Stimulated activated CD4-positive, alpha-beta T cell treated with anti-CD3 and anti-CD28 coated beads, Interleukin-4, amount 100 ng/mL, for 4 hours (primary cell): ENCODE results near the gene XG.

Experiments
- DNase-seq, 2 experiments: peaks; one replicate each; pipeline ENCODE4 v3.0.0-alpha.2; 2020

The XG gene

GRCh38 chrX:2823795-2824386 lies 72.1 kb downstream of the XG start:
- no peak for DNase-seq

- DNase-seq, result no peak
Observed at GRCh38 chrX:2824886-2825285, 73.0 kb downstream of the XG start.

DNA sequence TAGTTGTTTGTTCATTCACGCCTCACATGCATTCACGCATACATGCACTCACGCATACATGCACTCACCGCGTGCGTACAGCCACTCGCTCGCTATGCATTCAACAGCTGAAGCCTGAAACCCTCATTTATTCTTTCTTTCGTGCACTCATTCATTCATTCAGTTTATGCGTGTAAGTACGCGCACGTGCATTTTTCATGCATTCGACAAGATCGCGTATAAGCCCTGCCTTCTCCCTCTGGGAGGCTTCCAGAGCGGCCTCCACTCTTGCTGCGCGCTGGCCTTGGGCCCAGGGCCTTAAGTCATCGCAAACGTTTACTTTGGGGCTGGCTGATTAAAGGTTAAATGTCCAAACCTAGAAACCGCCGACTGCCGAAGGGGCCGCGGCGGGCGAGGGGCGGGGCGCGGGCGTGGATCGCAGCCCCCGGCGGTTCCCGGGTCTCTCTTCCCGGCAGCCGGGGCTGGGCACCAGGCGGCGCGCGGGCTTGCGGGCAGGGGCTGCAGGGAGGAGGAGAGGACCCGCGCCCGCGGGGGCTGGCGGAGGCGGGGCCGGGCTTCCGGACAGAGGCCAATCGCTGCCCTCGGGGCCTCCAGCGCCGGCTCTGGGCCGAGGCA lies 76.6 kb downstream of the XG start, which contains the start of gene GYG2:
GYG2 (plus strand) TSS at position 587 of the 615 bp plus-strand sequence. CDS start 1,259 bp downstream, outside the sequence.
- DNase-seq, result no peak

- no peak for DNase-seq
Observed at GRCh38 chrX:2828959-2829411, 77.1 kb downstream of the XG start.

GRCh38 chrX:2829469-2830246 lies 77.8 kb downstream of the XG start:
- DNase-seq, result no peak

DNA sequence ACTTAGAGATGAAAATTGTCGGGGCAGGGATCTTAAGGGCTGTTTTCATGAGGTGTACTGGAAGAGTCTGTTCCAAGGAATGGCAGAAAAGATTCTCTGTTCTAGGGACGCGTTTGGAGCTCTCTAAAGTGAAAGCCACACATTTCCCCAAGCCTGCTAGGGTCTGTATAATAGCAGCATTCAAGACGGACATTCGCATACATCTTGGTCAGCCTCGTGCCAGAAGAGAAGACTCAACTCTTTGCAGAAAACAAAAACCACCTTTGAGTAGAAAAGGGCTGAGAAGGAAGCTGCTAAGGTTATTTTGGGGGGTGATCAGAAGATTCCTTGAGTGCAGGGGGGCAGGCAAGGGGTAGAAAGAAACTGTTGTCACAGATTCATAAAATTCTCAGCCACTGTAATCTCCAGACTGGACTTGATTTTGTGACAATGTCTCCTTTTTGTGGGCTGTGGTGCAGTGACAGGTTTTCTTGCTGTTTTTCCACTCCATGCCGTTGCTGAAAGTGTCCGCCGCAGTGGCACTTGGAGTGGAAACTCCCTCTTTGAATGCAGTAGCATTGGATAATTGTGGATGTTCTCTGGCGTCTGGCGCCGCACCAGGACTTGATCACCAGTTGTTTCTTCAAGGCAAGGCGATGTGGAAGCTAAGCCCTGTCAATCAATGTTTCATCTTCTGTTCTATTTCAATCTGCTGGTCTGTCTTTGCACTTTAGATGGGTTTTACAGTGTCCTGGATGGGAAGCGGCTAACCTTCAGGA lies 79.8 kb downstream of the XG start:
- DNase-seq, result no peak

DNA sequence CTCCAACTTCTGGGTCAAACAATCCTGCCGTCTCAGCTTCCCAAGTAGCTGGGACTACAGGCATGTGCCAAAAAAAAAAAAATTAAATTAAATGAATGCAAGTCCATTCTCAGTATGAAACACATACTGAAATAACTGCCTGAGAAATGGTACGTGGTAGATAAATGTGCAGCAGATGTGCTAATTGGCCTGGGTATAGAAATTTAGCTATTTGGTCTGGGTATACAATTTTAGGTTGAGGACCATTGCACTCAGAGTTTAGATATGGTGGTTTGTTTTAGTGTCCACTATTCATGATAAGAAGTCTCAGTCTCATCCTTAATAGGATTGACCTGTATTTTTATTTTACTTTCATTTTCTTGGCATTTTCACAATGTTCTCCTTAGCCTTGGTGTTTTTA lies 86.1 kb downstream of the XG start:
- DNase-seq, result no peak

- DNase-seq, result no peak
Observed at GRCh38 chrX:2840961-2841360, 89.1 kb downstream of the XG start.

GRCh38 chrX:2841537-2841936 lies 89.7 kb downstream of the XG start:
- no peak for DNase-seq

DNA sequence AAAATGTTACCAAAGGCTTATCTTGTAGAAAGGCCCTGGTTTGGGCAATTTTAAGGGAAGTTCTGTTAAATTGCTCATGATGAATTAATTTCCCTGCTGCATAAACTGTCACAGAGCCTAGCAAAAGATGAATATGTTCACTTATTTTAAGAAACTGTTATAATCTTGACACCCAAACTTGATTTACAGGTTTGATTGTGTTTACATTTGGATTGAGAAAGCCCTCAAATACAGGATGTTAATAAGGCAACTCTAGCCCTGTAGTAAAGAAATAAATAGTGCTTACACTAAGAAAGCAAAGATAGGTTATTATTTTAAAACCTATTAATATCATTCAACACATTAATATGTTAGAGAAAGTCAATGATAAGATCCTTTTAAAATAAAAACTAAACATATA lies 95.2 kb downstream of the XG start:
- DNase-seq, result no peak

DNA sequence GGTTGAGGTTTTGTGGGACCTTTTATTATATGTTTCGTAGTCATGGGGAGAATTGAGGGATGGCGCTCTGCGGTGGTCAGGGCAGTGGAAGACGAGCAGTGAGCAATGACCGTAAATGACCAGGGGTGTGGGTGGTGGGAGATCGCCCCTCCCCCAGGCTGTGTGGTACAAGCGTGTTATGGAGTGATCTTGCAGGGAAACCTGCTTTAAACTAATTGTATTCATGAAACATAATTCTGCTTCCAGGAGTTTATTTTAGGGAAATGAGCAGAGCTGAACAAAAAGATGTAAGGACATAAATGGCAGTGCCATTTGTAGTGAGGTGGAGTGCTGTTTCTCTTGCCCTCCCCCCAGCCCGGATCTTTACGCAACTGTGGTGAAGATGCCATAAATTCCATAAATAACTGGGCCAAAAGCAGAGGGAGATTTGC lies 97.0 kb downstream of the XG start:
- no peak for DNase-seq

- DNase-seq, result no peak
Observed at GRCh38 chrX:2854918-2855317, 103.1 kb downstream of the XG start.

DNA sequence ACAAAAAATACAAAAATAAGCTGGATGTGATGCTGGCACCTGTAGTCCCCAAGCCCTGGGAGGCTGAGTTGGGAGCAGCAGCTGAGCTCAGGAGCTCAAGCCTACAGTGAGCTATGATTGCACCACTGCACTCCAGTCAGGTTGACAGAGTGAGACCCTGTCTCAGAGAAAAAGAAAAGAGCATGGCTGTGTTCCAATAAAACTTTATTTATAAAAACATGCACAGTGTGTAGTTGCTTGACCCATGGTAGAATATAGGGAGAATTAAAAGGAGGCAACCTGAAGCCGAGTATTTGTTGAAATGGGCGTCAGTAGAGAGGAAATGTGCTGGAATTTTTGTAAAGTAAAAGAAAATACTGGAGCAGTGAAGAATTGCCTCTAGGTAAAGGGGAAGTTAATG lies 103.9 kb downstream of the XG start:
- no peak for DNase-seq

DNA sequence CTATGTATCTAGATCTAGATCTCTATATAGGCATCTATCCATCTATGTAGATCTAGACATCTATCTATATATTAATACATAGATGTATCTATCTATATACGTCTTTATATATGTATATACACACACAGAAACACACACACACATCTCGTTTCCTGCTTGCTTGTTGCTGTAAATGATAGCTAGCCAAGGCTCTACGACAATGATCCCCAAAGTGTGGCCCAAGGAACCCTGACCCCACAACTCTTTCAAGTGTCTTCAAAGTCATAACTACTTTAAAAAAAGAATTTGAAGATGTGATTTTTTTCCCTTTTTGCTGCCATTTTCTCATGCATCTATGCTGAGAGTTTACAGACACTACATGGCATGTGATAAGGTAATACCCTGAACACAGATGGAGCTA lies 105.7 kb downstream of the XG start:
- DNase-seq, result no peak

DNA sequence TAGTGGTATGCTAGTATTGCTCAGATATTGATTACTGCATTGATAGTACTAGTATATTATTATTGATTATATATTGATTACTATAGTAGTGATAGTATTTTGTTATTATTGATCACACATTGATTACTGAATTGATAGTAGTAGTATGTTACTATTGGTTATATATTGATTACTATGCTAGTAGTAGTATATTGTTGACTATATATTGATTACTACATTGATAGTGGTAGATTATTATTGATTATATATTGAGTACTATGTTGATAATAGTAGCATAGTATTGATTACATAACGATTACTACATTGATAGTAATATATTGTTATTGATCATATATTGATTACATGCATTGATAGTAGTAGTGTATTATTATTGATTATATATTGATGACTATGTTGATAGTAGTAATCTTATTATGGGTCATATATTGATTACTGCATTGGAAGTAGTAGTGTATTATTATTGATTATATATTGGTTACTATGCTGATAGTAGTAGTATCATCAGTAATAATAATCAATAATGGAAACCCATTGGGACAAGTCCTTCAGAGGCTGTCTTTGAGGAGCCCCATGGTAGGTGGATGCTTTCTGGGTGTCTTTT lies 107.5 kb downstream of the XG start:
- DNase-seq, result no peak

DNA sequence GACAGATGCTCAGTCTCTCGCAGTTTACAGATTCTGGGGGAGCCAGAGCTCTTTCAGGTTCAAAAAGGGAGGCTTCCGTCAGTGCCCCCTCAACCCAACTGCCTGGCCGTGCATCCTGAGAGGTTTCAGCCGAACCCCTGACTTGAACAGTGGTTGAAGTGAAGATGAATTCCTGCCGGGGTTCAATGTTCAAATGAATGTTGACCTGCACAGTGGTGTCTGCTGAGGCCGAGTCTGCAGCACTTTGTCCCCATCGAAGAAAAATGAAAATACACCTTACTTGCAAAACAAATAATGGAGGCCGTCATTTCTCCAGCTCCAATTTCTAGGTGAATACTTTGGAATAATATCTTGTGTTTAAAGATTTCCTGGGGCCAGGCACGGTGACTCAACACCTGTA lies 110.6 kb downstream of the XG start:
- no peak for DNase-seq

DNA sequence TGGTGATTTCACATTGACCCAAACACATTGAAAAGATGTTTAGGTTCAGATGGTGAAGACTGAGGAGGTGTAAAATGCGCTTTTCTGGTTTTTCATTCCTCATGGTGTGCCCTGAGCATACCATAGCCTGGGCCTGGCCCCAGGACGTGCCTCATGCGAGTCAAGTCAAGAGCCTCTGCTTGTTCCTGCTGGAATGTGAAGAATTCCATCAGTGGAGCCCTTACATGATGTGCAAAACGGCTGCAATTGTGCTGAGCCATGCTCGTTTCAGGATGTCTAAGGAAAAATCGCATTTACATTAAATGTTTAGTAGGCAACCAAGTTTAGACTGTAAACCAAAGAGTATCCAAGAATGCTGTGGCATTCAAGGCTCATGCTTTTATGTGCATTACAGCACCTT lies 111.8 kb downstream of the XG start:
- DNase-seq, result no peak
